Panc1 (cell line): ENCODE measurements around the gene GUCD1.

Source experiments
- CTCF ChIP-seq: fragments of 450-650 bp; IDR thresholded peaks from 2 replicates; pipeline ENCODE4 v1.5.1; 2017; ENCODE audit warnings: mild to moderate bottlenecking
- POLR2AphosphoS5 ChIP-seq: IDR thresholded peaks from 2 replicates; pipeline ENCODE4 v1.6.1; 2012; ENCODE audit warnings: mild to moderate bottlenecking, low read depth, low read length, moderate library complexity
- SIN3A ChIP-seq: IDR thresholded peaks from 2 replicates; pipeline ENCODE4 v1.6.1; 2012; ENCODE audit warnings: low read depth, mild to moderate bottlenecking, low read length, moderate library complexity, borderline replicate concordance; ENCODE audit not compliant: insufficient read depth
- TCF7L2 ChIP-seq: IDR thresholded peaks from 2 replicates; pipeline ENCODE4 v1.6.1; 2011; ENCODE audit warnings: mild to moderate bottlenecking, low read depth, low read length, inconsistent platforms

- TF ChIP-seq POLR2AphosphoS5 = no peak
- TF ChIP-seq CTCF = no peak
- no peak for TF ChIP-seq TCF7L2
- TF ChIP-seq SIN3A = no peak
Observed at GRCh38 chr22:24588757-24589481, 34.0 kb upstream of the GUCD1 start.
